GM23338 (cell line): ENCODE data around the gene RHOD. TPM values are rescaled to one million over a fixed set of nuclear protein-coding genes. Genes with fewer than 3 reads are reported as not detected.

Experiments
- ATAC-seq: fragments of 200-7000 bp; cut with Tn5 transposase; 3 replicates; pipeline ENCODE4 v1.9.1; 2020
- DNase-seq: peaks from one replicate; pipeline ENCODE4 v3.0.0-alpha.2; 2015; ENCODE audit warnings: low spot score
- H2AFZ ChIP-seq: fragments of 200-600 bp; sonication (generic); 2 replicates; pipeline ENCODE4 v1.8.0; 2016; ENCODE audit warnings: antibody characterized with exemption, mild to moderate bottlenecking, moderate library complexity
- H3F3A ChIP-seq: fragments of 200-600 bp; sonication (generic); replicated peaks from 2 replicates; pipeline ENCODE4 v1.8.0; 2017; ENCODE audit warnings: antibody characterized with exemption, mixed run types, low read depth
- H3K27ac ChIP-seq: fragments of 200-600 bp; sonication (generic); 2 replicates; pipeline ENCODE4 v1.6.1; 2016; ENCODE audit warnings: low read depth
- H3K27me3 ChIP-seq: fragments of 200-600 bp; sonication (generic); 2 replicates; pipeline ENCODE4 v1.8.0; 2016; ENCODE audit warnings: mild to moderate bottlenecking, mixed run types, moderate library complexity; ENCODE audit not compliant: insufficient read depth
- H3K36me3 ChIP-seq: fragments of 200-600 bp; sonication (generic); 2 replicates; pipeline ENCODE4 v1.8.0; 2016; ENCODE audit warnings: mild to moderate bottlenecking; ENCODE audit not compliant: insufficient read depth
- H3K4me1 ChIP-seq: fragments of 200-600 bp; sonication (generic); 2 replicates; pipeline ENCODE4 v1.8.0; 2016; ENCODE audit warnings: mild to moderate bottlenecking, moderate library complexity; ENCODE audit not compliant: insufficient read depth
- H3K4me2 ChIP-seq: fragments of 200-600 bp; sonication (generic); 2 replicates; pipeline ENCODE4 v1.7.1; 2017; ENCODE audit warnings: mixed run types
- H3K4me3 ChIP-seq: fragments of 200-600 bp; sonication (generic); 2 replicates; pipeline ENCODE4 v1.6.1; 2016; ENCODE audit warnings: mixed run types
- H3K79me2 ChIP-seq: fragments of 200-600 bp; sonication (generic); replicated peaks from 2 replicates; pipeline ENCODE4 v1.8.0; 2017; ENCODE audit warnings: mild to moderate bottlenecking; ENCODE audit not compliant: insufficient read depth
- H3K9me2 ChIP-seq: fragments of 200-600 bp; sonication (generic); 2 replicates; pipeline ENCODE4 v1.8.0; 2017; ENCODE audit not compliant: insufficient read depth
- H4K20me1 ChIP-seq: fragments of 200-600 bp; sonication (generic); replicated peaks from 2 replicates; pipeline ENCODE4 v1.8.0; 2017; ENCODE audit warnings: mild to moderate bottlenecking; ENCODE audit not compliant: insufficient read depth
- H3K27ac Mint-ChIP-seq: 2 replicates; pipeline ENCODE4 v1.8.0; 2020; ENCODE audit warnings: inconsistent platforms, mild to moderate bottlenecking, moderate library complexity, mixed read lengths
- H3K27me3 Mint-ChIP-seq: 3 replicates; pipeline ENCODE4 v1.8.0; 2022; ENCODE audit warnings: low read depth, mild to moderate bottlenecking, moderate library complexity, mixed read lengths, inconsistent platforms; ENCODE audit not compliant: insufficient read depth, poor library complexity
- H3K36me3 Mint-ChIP-seq: 3 replicates; pipeline ENCODE4 v1.8.0; 2021; ENCODE audit warnings: low read depth, mild to moderate bottlenecking, inconsistent platforms, moderate library complexity, mixed read lengths
- H3K4me1 Mint-ChIP-seq: 3 replicates; pipeline ENCODE4 v1.8.0; 2020; ENCODE audit warnings: mild to moderate bottlenecking, inconsistent platforms, mixed read lengths
- H3K4me3 Mint-ChIP-seq: 3 replicates; pipeline ENCODE4 v1.8.0; 2021; ENCODE audit warnings: moderate library complexity, mild to moderate bottlenecking, inconsistent platforms, mixed read lengths
- H3K9me3 Mint-ChIP-seq: 3 replicates; pipeline ENCODE4 v1.8.0; 2020; ENCODE audit warnings: moderate library complexity, mild to moderate bottlenecking, inconsistent platforms, mixed read lengths
- CREB1 ChIP-seq: fragments of 250-450 bp; sonication (Bioruptor Pico); IDR thresholded peaks from 2 replicates; pipeline ENCODE4 v1.5.0; 2020; ENCODE audit warnings: low read depth, mild to moderate bottlenecking, moderate library complexity
- CTCF ChIP-seq, 2 experiments: fragments of 200-600 bp in 1 of 2; sonication (generic) in 1 of 2; conservative IDR thresholded peaks; 2 replicates each; pipeline versions ENCODE4 v1.5.1 to v1.6.1; 2016 to 2017; ENCODE audit warnings: antibody characterized with exemption in 2 of 2, low read depth in 2 of 2, mild to moderate bottlenecking in 2 of 2, moderate library complexity in 1 of 2
- ETS1 ChIP-seq: IDR thresholded peaks from 2 replicates; pipeline ENCODE4 v1.6.1; 2016; ENCODE audit warnings: antibody characterized with exemption
- EZH2phosphoT487 ChIP-seq: fragments of 200-600 bp; sonication (generic); IDR thresholded peaks from one replicate; pipeline ENCODE4 v1.8.1; 2018; ENCODE audit warnings: antibody characterized with exemption; ENCODE audit not compliant: unreplicated experiment
- JUNB ChIP-seq: IDR thresholded peaks from one replicate; pipeline ENCODE4 v1.6.1; 2016; ENCODE audit warnings: antibody characterized with exemption; ENCODE audit not compliant: unreplicated experiment
- POLR2AphosphoS5 ChIP-seq: IDR thresholded peaks from 2 replicates; pipeline ENCODE4 v1.6.1; 2016; ENCODE audit warnings: antibody characterized with exemption, low read depth
- REST ChIP-seq: IDR thresholded peaks from one replicate; pipeline ENCODE4 v1.6.1; 2018; ENCODE audit warnings: antibody characterized with exemption; ENCODE audit not compliant: unreplicated experiment
- STAT1 ChIP-seq: IDR thresholded peaks from one replicate; pipeline ENCODE4 v1.6.1; 2016; ENCODE audit warnings: antibody characterized with exemption; ENCODE audit not compliant: unreplicated experiment
- ZNF114 ChIP-seq: fragments of 250-450 bp; sonication (Bioruptor Pico); IDR thresholded peaks from 2 replicates; pipeline ENCODE4 v1.5.0; 2020; ENCODE audit warnings: mild to moderate bottlenecking, moderate library complexity
- ZNF331 ChIP-seq: fragments of 250-450 bp; sonication (Bioruptor Pico); IDR thresholded peaks from 2 replicates; pipeline ENCODE4 v1.5.0; 2020; ENCODE audit warnings: low read depth, mild to moderate bottlenecking, moderate library complexity
- ZNF462 ChIP-seq: fragments of 250-450 bp; sonication (Bioruptor Pico); IDR thresholded peaks from 2 replicates; pipeline ENCODE4 v1.5.0; 2020; ENCODE audit warnings: mild to moderate bottlenecking, moderate library complexity
- polyA plus RNA-seq: library from polyadenylated mRNA; unstranded; fragments of >200 nt; fragmentation: Nextera tagmentation; extraction: Ambion mirVana; gene quantifications from 2 replicates; pipeline ENCODE4 v1.2.1, GENCODE V29; 2016
- total RNA-seq: library from RNA; depleted of rRNA; stranded (reverse); fragments of >200 nt; shearing (Covaris generic); gene quantifications from 2 replicates; pipeline ENCODE4 v1.2.3, GENCODE V29; 2014

The RHOD gene
- total and polyA plus RNA-seq, 2 experiments from 2014 or later: 13.8 to 16.2 TPM

GRCh38 chr11:67090717-67091116, 34.1 kb downstream of the RHOD start:
- Histone ChIP-seq H3K9me2 (no peaks in the 10 kb centered on the region), H3K4me1 (no peaks in the 10 kb centered on the region), H2AFZ (no peak overlapping the region), H3K27ac (no peak overlapping the region), H3K4me3 (no peak overlapping the region), H3K79me2 (no peaks in the 10 kb centered on the region), H3F3A (no peaks in the 10 kb centered on the region), H3K36me3 (no peaks in the 10 kb centered on the region), H4K20me1 (no peaks in the 10 kb centered on the region), H3K27me3 (no peaks in the 10 kb centered on the region), H3K4me2 (no peak overlapping the region)
- Mint-ChIP-seq H3K4me3 (no peak overlapping the region), H3K4me1 (peaks cover 5% of the 10 kb centered on the region; the same call in 2 of the 3 replicates), H3K36me3 (no peaks in the 10 kb centered on the region), H3K27ac (no peak overlapping the region), H3K27me3 (peaks cover 3% of the 10 kb centered on the region), H3K9me3 (no peaks in the 10 kb centered on the region; the same call in 2 of the 3 replicates)
- ATAC-seq (no peak), DNase-seq (no peak)
- TF ChIP-seq EZH2phosphoT487 (no peak), ZNF462 (CRISPR knock-in tag) (no peak), REST (no peak), ZNF114 (CRISPR knock-in tag) (no peak), POLR2AphosphoS5 (no peak), ZNF331 (CRISPR knock-in tag) (no peak), CREB1 (CRISPR knock-in tag) (no peak), STAT1 (no peak), JUNB (no peak), ETS1 (no peak), CTCF (conservative IDR thresholded peaks at IDR 0.05; ENCODE audit: low read depth in 2 of 2) (no peak)
